HFF-Myc (cell line): ENCODE data around the gene NTM.

Source experiments
- DNase-seq: peaks from one replicate; pipeline ENCODE4 v3.0.0-alpha.2; 2011; ENCODE audit warnings: low read depth; ENCODE audit errors: extremely low read depth
- H3K4me3 ChIP-seq: replicated peaks from 2 replicates; pipeline ENCODE4 v1.5.1; 2011; ENCODE audit warnings: low read depth, mild to moderate bottlenecking, control low read depth, low read length
- CTCF ChIP-seq: IDR thresholded peaks from 2 replicates; pipeline ENCODE4 v1.5.1; 2012; ENCODE audit warnings: mild to moderate bottlenecking, low read depth, low read length, control low read depth; ENCODE audit errors: missing control alignments

The NTM gene

GRCh38 chr11:131857246-131857645, 486.8 kb downstream of the NTM start:
- no peak for TF ChIP-seq CTCF
- DNase-seq, result no peak

GRCh38 chr11:131858505-131858904, 488.1 kb downstream of the NTM start:
- H3K4me3 ChIP-seq, result no peak overlapping the region
- no peak for TF ChIP-seq CTCF
- DNase-seq, result no peak

More at GRCh38 chr11:131857246-131857645, 486.8 kb downstream of the NTM start:
- H3K4me3 ChIP-seq, result no peak overlapping the region

GRCh38 chr11:131859538-131860210, 489.3 kb downstream of the NTM start:
- TF ChIP-seq CTCF, result no peak
- DNase-seq, result peak; percentile 19
- no peak overlapping the region for H3K4me3 ChIP-seq

GRCh38 chr11:131864228-131864627, 493.8 kb downstream of the NTM start:
- no peak for TF ChIP-seq CTCF
- DNase-seq, result no peak
- no peak overlapping the region for H3K4me3 ChIP-seq

GRCh38 chr11:131865860-131866259, 495.4 kb downstream of the NTM start:
- no peak for TF ChIP-seq CTCF
- H3K4me3 ChIP-seq, result no peak overlapping the region
- DNase-seq, result no peak

GRCh38 chr11:131866535-131867400, 496.4 kb downstream of the NTM start:
- DNase-seq, result no peak
- TF ChIP-seq CTCF, result peak; percentile 5
- no peak overlapping the region for H3K4me3 ChIP-seq
